Kidney (tissue), 14 donors: ENCODE data around the gene PPM1L. TPM values are rescaled to one million over a fixed set of nuclear protein-coding genes. Genes with fewer than 3 reads are reported as not detected.

ENCODE experiments used
- DNase-seq, 5 donors: peaks; one replicate each; pipeline ENCODE4 v3.0.0-alpha.2; 2013 to 2020
- FAIRE-seq: peaks from 2 replicates; lab custom pipeline; 2012; peaks lifted over from hg19 to GRCh38; lab: Jason Lieb, UNC
- H3K27ac ChIP-seq, 2 donors: one replicate each; pipeline ENCODE4 v1.7.0; 2013; ENCODE audit warnings: low read depth in 2 of 2, low read length in 2 of 2, inconsistent platforms in 1 of 2
- H3K27me3 ChIP-seq: one replicate; pipeline ENCODE4 v1.7.1; 2013; ENCODE audit warnings: low read length, inconsistent platforms; ENCODE audit not compliant: control insufficient read depth, insufficient read depth
- H3K36me3 ChIP-seq, 3 donors: one replicate each; pipeline versions ENCODE4 v1.7.0 to v1.7.1; 2013; ENCODE audit warnings: low read length in 3 of 3, control low read depth in 1 of 3, inconsistent platforms in 1 of 3; ENCODE audit not compliant: insufficient read depth in 3 of 3, control insufficient read depth in 2 of 3
- H3K4me1 ChIP-seq, 3 donors: one replicate each; pipeline versions ENCODE4 v1.7.0 to v1.7.1; 2013; ENCODE audit warnings: low read length in 3 of 3, inconsistent platforms in 1 of 3, low read depth in 1 of 3; ENCODE audit not compliant: control insufficient read depth in 2 of 3, insufficient read depth in 2 of 3
- H3K4me3 ChIP-seq, 3 donors: one replicate each; pipeline versions ENCODE4 v1.7.0 to v1.8.1; 2013; ENCODE audit warnings: low read length in 3 of 3, control low read depth in 1 of 3, inconsistent platforms in 1 of 3
- H3K9ac ChIP-seq, 3 donors: one replicate each; pipeline versions ENCODE4 v1.7.0 to v1.7.1; 2013; ENCODE audit warnings: low read length in 3 of 3, control low read depth in 1 of 3, inconsistent platforms in 1 of 3
- H3K9me3 ChIP-seq, 3 donors: one replicate each; pipeline versions ENCODE4 v1.7.0 to v1.7.1; 2013; ENCODE audit warnings: low read length in 3 of 3, control low read depth in 1 of 3, inconsistent platforms in 1 of 3; ENCODE audit not compliant: control insufficient read depth in 2 of 3, insufficient read depth in 1 of 3
- CTCF ChIP-seq: IDR thresholded peaks from 3 replicates; pipeline ENCODE4 v1.5.1; 2012; ENCODE audit warnings: mild to moderate bottlenecking, moderate library complexity, borderline replicate concordance; ENCODE audit not compliant: insufficient read depth; ENCODE audit errors: extremely low read depth
- intact Hi-C: fragments of 100-400 bp; cut with DNase I; formaldehyde crosslinking; loops from one replicate; pipeline ENCODE4 v1.11.1; 2022
- polyA plus RNA-seq: library from polyadenylated mRNA; stranded (reverse); fragments of 350-450 nt; fragmentation: Illumina TruSeq; extraction: RNeasy Lipid Tissue Mini Kit (QIAGEN cat#74804); gene quantifications from one replicate; pipeline ENCODE4 v1.2.3, GENCODE V29; 2014; ENCODE audit warnings: low read depth, low replicate concordance; ENCODE audit not compliant: insufficient read depth
- total RNA-seq: library from RNA; stranded (reverse); fragmentation: NEBNext Ultra II Directional; extraction: Animal tissue kit (Norgen Biotek cat#: 25700); gene quantifications from one replicate; pipeline ENCODE4 v1.2.1, GENCODE V29; 2021
- donor health status: control.
- donor health status: control.
- donor health status: control.
- donor health status: control.
- donor health status: control.
- donor health status: DM: yes; HTN: yes; CAD: no.
- donor health status: Normal renal cell carcinoma (clear cell type).

PPM1L gene
- total and polyA plus RNA-seq, 2 donors from 2014 or later = 2.8 to 13.8 TPM

GRCh38 chr3:161014843-161015749 lies 259.1 kb downstream of the PPM1L start:
- Histone ChIP-seq H3K9ac (no peak overlapping the region), H3K9me3 (no peaks in the 10 kb centered on the region), H3K36me3 (no peaks in the 10 kb centered on the region), H3K4me1 (no peaks in the 10 kb centered on the region), H3K27me3 (no peaks in the 10 kb centered on the region), H3K4me3 (no peak overlapping the region), H3K27ac (no peak overlapping the region)
- intact Hi-C loops = no loop called here
- TF ChIP-seq CTCF = no peak
- FAIRE-seq (no peak), DNase-seq (peak in 3 of 5 donors; percentile 9 to 33 (median 14))

GRCh38 chr3:161016417-161017313 lies 260.6 kb downstream of the PPM1L start:
- H3K4me1 ChIP-seq = no peaks in the 10 kb centered on the region
- no peak for DNase-seq
- FAIRE-seq = no peak
- no peaks in the 10 kb centered on the region for H3K9me3 ChIP-seq
- no peak for TF ChIP-seq CTCF
- H3K27ac ChIP-seq = no peak overlapping the region
- H3K4me3 ChIP-seq = no peak overlapping the region
- H3K36me3 ChIP-seq = no peaks in the 10 kb centered on the region
- H3K9ac ChIP-seq = no peak overlapping the region
- intact Hi-C loops = no loop called here
- no peaks in the 10 kb centered on the region for H3K27me3 ChIP-seq

GRCh38 chr3:161017971-161018370 lies 261.9 kb downstream of the PPM1L start:
- no peaks in the 10 kb centered on the region for H3K27me3 ChIP-seq
- no peaks in the 10 kb centered on the region for H3K36me3 ChIP-seq
- DNase-seq (no peak), FAIRE-seq (no peak)
- peaks cover 0 to 3% (median 0%) of the 10 kb centered on the region in 3 donors for H3K9me3 ChIP-seq
- TF ChIP-seq CTCF = no peak
- intact Hi-C loops = no loop called here
- H3K4me3 ChIP-seq = no peak overlapping the region
- H3K4me1 ChIP-seq = no peaks in the 10 kb centered on the region
- H3K9ac ChIP-seq = no peak overlapping the region
- no peak overlapping the region for H3K27ac ChIP-seq
